HG03558 (cell line): Measurements from ENCODE around the gene MIPEP.
"Not testable (repeated sequence)": the region's sequence is repeated elsewhere in the genome, so short reads cannot be mapped to it uniquely, and the experiment has no call there.

Experiments
- ATAC-seq: cut with Tn5 transposase; IDR thresholded peaks from one replicate; pipeline ENCODE4 v1.9.1; 2021; ENCODE audit warnings: moderate number of reproducible peaks; ENCODE audit not compliant: unreplicated experiment; ENCODE audit errors: extremely low read depth

Gene MIPEP

GRCh38 chr13:23889615-23890607 lies 711 bp upstream of the MIPEP start:
- peak; percentile 3 for ATAC-seq

DNA sequence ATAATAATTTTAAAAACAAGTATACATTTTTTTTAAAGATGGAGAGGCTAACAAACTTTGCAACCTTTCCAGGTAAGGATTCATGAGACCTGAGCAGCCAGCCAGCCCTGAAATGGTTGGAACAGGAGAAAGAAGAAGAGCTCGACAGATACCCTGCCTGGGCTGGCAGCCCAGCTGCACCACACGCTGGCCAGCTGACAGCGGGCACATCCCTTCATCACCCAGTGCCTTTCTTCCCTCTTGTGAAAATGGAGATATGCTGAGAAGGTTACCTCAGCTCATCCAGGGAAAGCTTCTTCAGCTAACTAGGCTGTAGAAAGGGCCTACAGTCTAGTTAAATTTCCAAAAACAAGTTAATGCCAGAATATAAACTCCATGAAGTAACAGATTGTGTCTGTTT lies 4.8 kb downstream of the MIPEP start:
- ATAC-seq = not testable (repeated sequence)

DNA sequence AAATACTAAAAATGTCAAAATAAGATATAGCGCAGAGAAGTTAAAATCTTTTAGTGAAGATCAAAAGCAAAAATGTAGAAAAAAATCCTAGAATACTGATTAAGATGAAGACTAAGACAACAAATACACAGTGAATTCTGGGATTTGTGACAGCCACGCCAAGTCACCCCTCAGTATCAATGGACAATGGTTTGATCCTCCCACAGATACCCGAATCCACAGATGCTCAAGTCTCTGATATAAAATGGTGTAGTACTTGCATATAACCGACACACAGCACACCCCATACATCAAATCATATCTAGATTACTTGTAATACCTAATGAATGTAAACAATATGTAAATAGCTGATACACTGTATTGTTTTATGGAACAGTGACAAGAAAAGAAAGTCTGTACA lies 5.9 kb downstream of the MIPEP start:
- no peak for ATAC-seq

DNA sequence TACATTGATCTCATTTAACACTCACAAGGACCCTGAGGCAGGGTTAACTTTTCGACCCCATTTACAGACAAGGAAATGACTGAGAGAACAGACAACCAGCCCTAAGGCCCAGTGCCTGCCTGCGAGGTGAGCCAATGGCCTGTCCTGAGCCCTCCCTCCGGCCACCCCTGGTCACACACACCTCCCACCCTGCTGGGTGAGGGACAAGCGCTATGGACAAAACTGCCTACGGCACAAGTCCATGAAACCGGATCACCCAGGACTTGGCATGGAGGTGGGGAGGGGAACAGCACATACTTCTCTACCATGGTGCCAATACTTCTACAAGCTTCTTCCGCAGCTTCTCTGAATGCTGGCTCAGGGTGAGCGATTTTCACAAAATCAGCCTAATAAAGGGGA lies 7.8 kb downstream of the MIPEP start:
- not testable (repeated sequence) for ATAC-seq

- not testable (repeated sequence) for ATAC-seq
Observed at GRCh38 chr13:23880493-23881401, 8.5 kb downstream of the MIPEP start.

DNA sequence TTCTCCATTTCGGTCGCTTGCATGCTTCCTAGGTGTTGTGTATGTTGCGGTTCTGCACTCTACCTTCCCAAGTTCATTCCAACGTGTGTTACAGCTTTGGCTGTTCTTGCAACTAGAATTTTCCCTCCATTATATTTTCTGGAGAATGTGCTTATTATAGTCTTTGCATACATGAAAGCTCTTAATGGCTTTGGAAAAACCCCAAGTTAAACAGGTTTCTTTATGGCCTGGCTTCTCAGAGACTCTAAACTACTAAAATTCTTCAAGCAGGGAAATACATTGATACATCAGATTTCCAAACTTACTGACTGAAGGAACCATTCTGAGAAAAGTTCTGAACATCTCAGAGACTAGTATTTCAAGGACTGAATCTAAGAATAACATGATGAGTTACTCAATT lies 11.9 kb downstream of the MIPEP start:
- ATAC-seq = no peak

- ATAC-seq = no peak
Observed at GRCh38 chr13:23876265-23876664, 12.9 kb downstream of the MIPEP start.

GRCh38 chr13:23871616-23872220 lies 17.5 kb downstream of the MIPEP start:
- no peak for ATAC-seq

DNA sequence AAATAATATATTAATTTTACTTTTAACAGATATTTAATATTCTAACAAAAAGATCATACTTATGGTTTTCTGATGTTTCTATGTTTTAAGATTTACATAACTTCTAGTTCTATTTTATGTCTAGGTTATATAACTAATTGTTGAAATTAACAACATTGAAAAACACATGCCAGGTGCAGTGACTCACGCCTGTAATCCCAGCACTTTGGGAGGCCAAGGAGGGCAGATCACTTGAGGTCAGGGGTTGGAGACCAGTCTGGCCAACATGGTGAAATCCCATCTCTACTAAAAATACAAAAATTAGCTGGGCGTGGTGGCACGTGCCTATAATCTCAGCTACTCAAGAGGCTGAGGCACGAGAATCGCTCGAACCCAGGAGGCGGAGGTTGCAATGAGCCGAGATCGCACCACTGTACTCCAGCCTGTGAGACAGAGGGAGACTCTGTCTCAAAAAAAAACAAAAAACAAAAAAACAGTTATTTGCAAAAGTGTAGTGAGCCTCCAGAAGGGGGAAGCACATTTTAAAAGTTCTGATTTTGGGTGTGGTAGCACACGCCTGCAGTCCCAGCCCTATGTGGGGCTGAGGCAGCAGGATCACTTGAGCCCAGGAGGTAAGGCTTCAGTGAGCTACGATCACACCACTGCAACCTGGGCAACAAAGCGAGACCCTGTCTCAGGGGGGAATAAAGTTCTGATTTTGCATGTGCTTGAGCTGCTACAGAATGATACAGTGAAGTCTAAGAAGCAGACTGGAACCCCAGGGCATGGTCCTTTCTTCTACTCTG lies 18.7 kb downstream of the MIPEP start:
- ATAC-seq = no peak

GRCh38 chr13:23868521-23868920 lies 20.7 kb downstream of the MIPEP start:
- no peak for ATAC-seq

DNA sequence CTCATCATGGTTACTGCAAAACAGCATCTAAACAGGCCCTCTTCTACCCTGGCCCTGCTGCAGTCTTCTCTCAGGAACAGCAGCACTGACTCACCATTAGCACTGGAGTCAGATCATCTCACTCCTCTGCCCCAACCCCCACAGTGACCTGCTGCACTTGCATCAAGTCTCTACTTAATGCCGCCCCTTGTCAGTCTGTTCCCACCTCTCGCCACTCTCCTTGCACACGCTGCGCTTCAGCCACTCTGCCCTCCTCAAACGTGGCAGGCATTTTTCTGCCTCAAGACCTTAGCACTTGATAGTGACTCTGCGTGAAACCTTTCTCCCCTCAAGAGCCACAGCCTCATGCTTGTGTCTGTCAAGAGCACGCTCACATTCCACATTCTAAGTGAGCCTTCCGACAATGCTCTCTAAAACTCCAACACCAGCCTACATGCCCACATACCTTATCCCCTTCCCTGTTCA lies 22.1 kb downstream of the MIPEP start:
- ATAC-seq = no peak

GRCh38 chr13:23866420-23867026 lies 22.7 kb downstream of the MIPEP start:
- no peak for ATAC-seq

- no peak for ATAC-seq
Observed at GRCh38 chr13:23865906-23866305, 23.3 kb downstream of the MIPEP start.

GRCh38 chr13:23865026-23865425 lies 24.2 kb downstream of the MIPEP start:
- no peak for ATAC-seq

- no peak for ATAC-seq
Observed at GRCh38 chr13:23861310-23861709, 27.9 kb downstream of the MIPEP start.

DNA sequence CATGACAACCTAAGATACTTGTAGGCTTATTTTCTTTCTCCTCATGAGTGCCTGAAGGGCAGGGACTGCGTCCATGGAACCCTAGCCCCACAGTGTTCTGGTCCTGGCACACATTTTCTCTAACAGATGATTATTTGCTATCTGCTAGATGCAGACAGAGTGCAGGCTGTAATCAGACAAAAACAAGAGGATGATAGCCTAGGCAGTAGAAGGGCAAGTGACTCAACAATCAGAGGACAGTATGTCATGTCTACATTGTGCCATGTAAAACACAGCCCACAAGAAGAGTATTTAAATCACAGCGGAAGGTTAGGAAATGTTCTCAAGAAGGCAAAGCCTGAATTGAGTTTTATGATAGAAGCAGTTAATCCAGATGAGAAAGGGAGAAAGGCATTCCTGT lies 29.3 kb downstream of the MIPEP start:
- ATAC-seq = no peak

GRCh38 chr13:23859455-23859854 lies 29.7 kb downstream of the MIPEP start:
- ATAC-seq = no peak

- no peak for ATAC-seq
Observed at GRCh38 chr13:23858546-23858945, 30.7 kb downstream of the MIPEP start.

DNA sequence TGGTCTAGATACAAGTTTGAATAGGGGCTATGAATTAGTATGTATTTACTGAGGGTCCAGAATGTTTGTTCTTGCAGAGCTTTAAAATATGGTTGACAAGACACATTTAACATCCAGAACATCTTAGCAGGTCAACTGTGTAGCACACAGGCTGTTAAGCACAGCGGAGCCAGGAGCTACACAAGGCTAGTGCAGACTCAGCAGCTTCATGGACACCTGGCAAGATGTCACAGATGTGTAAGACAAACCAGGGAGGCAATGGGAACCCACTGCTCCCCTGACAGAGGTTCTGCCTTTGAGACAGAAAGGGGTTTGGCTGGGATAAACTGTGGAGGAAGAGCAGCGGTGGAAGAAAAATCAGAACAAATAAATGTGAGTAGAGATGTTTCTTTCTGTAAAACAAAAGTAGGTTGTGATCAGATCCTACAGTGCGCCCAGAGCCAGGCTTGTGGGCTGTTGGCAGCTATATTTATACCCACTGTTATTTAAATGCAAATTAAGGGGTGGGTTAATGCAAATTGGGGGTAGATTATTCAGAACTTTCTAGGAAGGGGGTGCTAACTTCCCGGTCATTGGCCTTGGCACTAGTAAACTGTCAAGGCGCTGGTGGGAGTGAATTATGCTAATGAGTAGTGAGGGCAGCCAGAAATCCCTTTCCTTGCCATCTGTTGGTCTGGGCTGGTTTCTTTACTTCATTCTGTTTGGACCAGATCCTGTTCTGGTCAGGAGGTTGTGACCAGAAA lies 33.0 kb downstream of the MIPEP start:
- no peak for ATAC-seq
